ENCODE measurements around the gene LRP2. TPM values are rescaled to one million over a fixed set of nuclear protein-coding genes. Genes with fewer than 3 reads are reported as not detected.

The LRP2 gene
- total and polyA plus RNA-seq, 2 donors (not counting 1 experiment from before 2014, with no cell fraction given) = under 0.01 TPM; not detected in 1

DNA sequence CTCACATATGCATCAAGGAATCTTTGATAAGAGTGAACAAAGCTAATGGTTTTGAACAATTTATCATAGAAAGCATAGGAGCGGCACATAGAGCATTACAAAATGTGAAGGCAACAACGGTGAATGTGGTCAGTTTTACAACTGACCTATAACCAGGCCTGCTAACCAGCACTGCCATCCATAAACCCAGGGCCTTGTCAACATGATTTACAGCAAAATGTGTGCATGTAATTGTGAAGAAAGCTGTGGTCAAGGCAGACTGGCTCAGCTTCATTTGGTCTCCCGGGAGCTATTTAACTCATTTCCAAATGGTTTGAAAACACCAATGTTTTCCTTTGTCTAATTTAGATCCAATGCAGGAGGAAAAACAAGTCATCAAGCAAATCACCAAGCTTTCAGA is 173.2 kb downstream of the LRP2 start:
- Histone ChIP-seq H3K36me3 (ENCODE audit: control insufficient read depth, insufficient read depth, low read length) (no peaks in the 10 kb centered on the region), H3K9ac (ENCODE audit: insufficient read depth, low read length) (no peak overlapping the region), H4K20me1 (ENCODE audit: control insufficient read depth, extremely low read depth, insufficient read depth, low read length) (no peaks in the 10 kb centered on the region), H3K27me3 (ENCODE audit: control insufficient read depth, insufficient read depth, low read length) (no peaks in the 10 kb centered on the region), H3K4me3 (replicated peaks in 1 of 4; ENCODE audit: control extremely low read depth in 1 of 4, insufficient read depth in 1 of 4, low read depth in 3 of 4, low read length in 4 of 4) (no peak overlapping the region), H3K4me2 (ENCODE audit: extremely low read depth, insufficient read depth, low read length) (no peak overlapping the region), H2AFZ (ENCODE audit: low read length) (no peak overlapping the region), H3K27ac (ENCODE audit: insufficient read depth, low read length) (no peak overlapping the region), H3K9me3 (ENCODE audit: control insufficient read depth, insufficient read depth, low read depth, low read length) (no peaks in the 10 kb centered on the region), H3K4me1 (ENCODE audit: control insufficient read depth, extremely low read depth, insufficient read depth, low read length) (no peaks in the 10 kb centered on the region), H3K79me2 (ENCODE audit: control insufficient read depth, insufficient read depth, low read length) (no peaks in the 10 kb centered on the region)
- DNase-seq (ENCODE audit: low read depth in 2 of 2) = peak in 1 of 2 donors; percentile 40
- TF ChIP-seq EZH2 (IDR thresholded peaks at IDR 0.05; ENCODE audit: low read length, missing control alignments) = no peak
- TF ChIP-seq, protein P1, sequence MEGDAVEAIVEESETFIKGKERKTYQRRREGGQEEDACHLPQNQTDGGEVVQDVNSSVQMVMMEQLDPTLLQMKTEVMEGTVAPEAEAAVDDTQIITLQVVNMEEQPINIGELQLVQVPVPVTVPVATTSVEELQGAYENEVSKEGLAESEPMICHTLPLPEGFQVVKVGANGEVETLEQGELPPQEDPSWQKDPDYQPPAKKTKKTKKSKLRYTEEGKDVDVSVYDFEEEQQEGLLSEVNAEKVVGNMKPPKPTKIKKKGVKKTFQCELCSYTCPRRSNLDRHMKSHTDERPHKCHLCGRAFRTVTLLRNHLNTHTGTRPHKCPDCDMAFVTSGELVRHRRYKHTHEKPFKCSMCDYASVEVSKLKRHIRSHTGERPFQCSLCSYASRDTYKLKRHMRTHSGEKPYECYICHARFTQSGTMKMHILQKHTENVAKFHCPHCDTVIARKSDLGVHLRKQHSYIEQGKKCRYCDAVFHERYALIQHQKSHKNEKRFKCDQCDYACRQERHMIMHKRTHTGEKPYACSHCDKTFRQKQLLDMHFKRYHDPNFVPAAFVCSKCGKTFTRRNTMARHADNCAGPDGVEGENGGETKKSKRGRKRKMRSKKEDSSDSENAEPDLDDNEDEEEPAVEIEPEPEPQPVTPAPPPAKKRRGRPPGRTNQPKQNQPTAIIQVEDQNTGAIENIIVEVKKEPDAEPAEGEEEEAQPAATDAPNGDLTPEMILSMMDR (conservative IDR thresholded peaks at IDR 0.05 in 1 of 2, IDR thresholded peaks at IDR 0.05 in 1 of 2; ENCODE audit: low read depth in 1 of 2, low read length in 2 of 2) = no peak

DNA sequence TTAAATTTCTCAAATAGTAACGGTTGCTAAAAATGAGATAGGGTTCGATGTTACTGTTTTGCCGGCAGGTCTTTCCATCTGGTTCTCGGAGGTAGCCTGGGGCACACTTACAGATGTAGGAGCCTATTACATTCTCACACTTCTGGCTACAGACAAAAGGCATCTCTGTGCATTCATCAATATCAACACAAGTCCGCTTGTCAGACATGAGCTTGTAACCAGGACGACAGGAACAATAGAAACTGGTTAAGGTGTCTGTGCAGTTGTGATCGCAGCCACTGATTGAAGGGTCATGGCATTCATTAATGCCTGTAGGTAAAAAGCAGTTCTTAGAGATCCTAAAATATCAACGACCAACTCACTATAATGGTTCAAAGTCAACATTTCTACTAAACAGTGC is 176.6 kb downstream of the LRP2 start:
- Histone ChIP-seq H3K27me3 (ENCODE audit: control insufficient read depth, insufficient read depth, low read length) (no peaks in the 10 kb centered on the region), H2AFZ (ENCODE audit: low read length) (no peak overlapping the region), H3K36me3 (ENCODE audit: control insufficient read depth, insufficient read depth, low read length) (no peaks in the 10 kb centered on the region), H3K4me2 (ENCODE audit: extremely low read depth, insufficient read depth, low read length) (no peak overlapping the region), H3K9me3 (ENCODE audit: control insufficient read depth, insufficient read depth, low read depth, low read length) (no peaks in the 10 kb centered on the region), H4K20me1 (ENCODE audit: control insufficient read depth, extremely low read depth, insufficient read depth, low read length) (no peaks in the 10 kb centered on the region), H3K79me2 (ENCODE audit: control insufficient read depth, insufficient read depth, low read length) (no peaks in the 10 kb centered on the region), H3K27ac (ENCODE audit: insufficient read depth, low read length) (no peak overlapping the region), H3K9ac (ENCODE audit: insufficient read depth, low read length) (no peak overlapping the region), H3K4me3 (replicated peaks in 1 of 4; ENCODE audit: control extremely low read depth in 1 of 4, insufficient read depth in 1 of 4, low read depth in 3 of 4, low read length in 4 of 4) (no peak overlapping the region), H3K4me1 (ENCODE audit: control insufficient read depth, extremely low read depth, insufficient read depth, low read length) (no peaks in the 10 kb centered on the region)
- no peak for DNase-seq (ENCODE audit: low read depth in 2 of 2)
- TF ChIP-seq, protein P1 (conservative IDR thresholded peaks at IDR 0.05 in 1 of 2, IDR thresholded peaks at IDR 0.05 in 1 of 2; ENCODE audit: low read depth in 1 of 2, low read length in 2 of 2) = no peak
- no peak for TF ChIP-seq EZH2 (IDR thresholded peaks at IDR 0.05; ENCODE audit: low read length, missing control alignments)

DNA sequence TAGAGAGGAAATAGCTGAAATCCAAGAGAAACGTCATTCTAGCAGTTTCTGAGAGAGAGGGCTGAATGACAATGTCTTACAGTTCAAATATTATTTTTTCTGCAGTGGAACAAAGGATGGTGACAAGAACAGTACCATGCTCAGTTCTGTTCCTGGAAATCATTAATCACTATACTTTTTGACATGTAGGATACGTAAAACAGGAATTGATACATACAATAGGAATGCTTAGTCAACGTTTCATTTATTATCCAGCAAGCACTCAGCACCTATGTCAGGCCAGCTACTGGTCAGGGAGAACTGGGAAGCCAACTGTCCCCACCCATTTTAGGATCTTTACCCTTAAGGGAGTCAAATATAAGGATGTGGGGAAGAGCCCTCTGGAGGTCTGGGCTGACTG is 178.3 kb downstream of the LRP2 start:
- no peaks in the 10 kb centered on the region for H3K4me1 ChIP-seq (ENCODE audit: control insufficient read depth, extremely low read depth, insufficient read depth, low read length)
- H4K20me1 ChIP-seq (ENCODE audit: control insufficient read depth, extremely low read depth, insufficient read depth, low read length) = no peaks in the 10 kb centered on the region
- DNase-seq (ENCODE audit: low read depth in 2 of 2) = peak in 1 of 2 donors; percentile 56
- no peaks in the 10 kb centered on the region for H3K27me3 ChIP-seq (ENCODE audit: control insufficient read depth, insufficient read depth, low read length)
- no peak for TF ChIP-seq EZH2 (IDR thresholded peaks at IDR 0.05; ENCODE audit: low read length, missing control alignments)
- TF ChIP-seq, protein P1 (conservative IDR thresholded peaks at IDR 0.05 in 1 of 2, IDR thresholded peaks at IDR 0.05 in 1 of 2; ENCODE audit: low read depth in 1 of 2, low read length in 2 of 2) = no peak
- H3K9me3 ChIP-seq (ENCODE audit: control insufficient read depth, insufficient read depth, low read depth, low read length) = no peaks in the 10 kb centered on the region
- no peak overlapping the region for H3K4me2 ChIP-seq (ENCODE audit: extremely low read depth, insufficient read depth, low read length)
- H3K27ac ChIP-seq (ENCODE audit: insufficient read depth, low read length) = no peak overlapping the region
- H3K36me3 ChIP-seq (ENCODE audit: control insufficient read depth, insufficient read depth, low read length) = no peaks in the 10 kb centered on the region
- no peak overlapping the region for H2AFZ ChIP-seq (ENCODE audit: low read length)
- no peaks in the 10 kb centered on the region for H3K79me2 ChIP-seq (ENCODE audit: control insufficient read depth, insufficient read depth, low read length)
- no peak overlapping the region for H3K9ac ChIP-seq (ENCODE audit: insufficient read depth, low read length)
- no peak overlapping the region for H3K4me3 ChIP-seq (replicated peaks in 1 of 4; ENCODE audit: control extremely low read depth in 1 of 4, insufficient read depth in 1 of 4, low read depth in 3 of 4, low read length in 4 of 4)
